Adipocyte (in vitro differentiated cells): Measurements from ENCODE around the gene PRELID1.
"Not testable (repeated sequence)": the region's sequence is repeated elsewhere in the genome, so short reads cannot be mapped to it uniquely, and the experiment has no call there.

ENCODE experiments used
- DNase-seq: peaks from one replicate; pipeline ENCODE4 v3.0.0-alpha.2; 2015; ENCODE audit warnings: low read depth
- H3K27me3 ChIP-seq: replicated peaks from 2 replicates; pipeline ENCODE4 v1.7.0; 2013; ENCODE audit warnings: mild to moderate bottlenecking, low read length, moderate library complexity; ENCODE audit not compliant: control insufficient read depth, insufficient read depth
- H3K36me3 ChIP-seq: 2 replicates; pipeline ENCODE4 v1.7.0; 2013; ENCODE audit warnings: low read length, mild to moderate bottlenecking, moderate library complexity; ENCODE audit not compliant: control insufficient read depth, insufficient read depth, severe bottlenecking
- H3K4me1 ChIP-seq: 2 replicates; pipeline ENCODE4 v1.7.0; 2013; ENCODE audit warnings: mild to moderate bottlenecking, low read length, moderate library complexity; ENCODE audit not compliant: control insufficient read depth, insufficient read depth
- H3K4me3 ChIP-seq: 2 replicates; pipeline ENCODE4 v1.7.0; 2013; ENCODE audit warnings: mild to moderate bottlenecking, low read length, moderate library complexity
- H3K9ac ChIP-seq: 2 replicates; pipeline ENCODE4 v1.7.0; 2013; ENCODE audit warnings: mild to moderate bottlenecking, low read length, moderate library complexity
- H3K9me3 ChIP-seq: 2 replicates; pipeline ENCODE4 v1.7.0; 2013; ENCODE audit warnings: mild to moderate bottlenecking, low read length, moderate library complexity; ENCODE audit not compliant: control insufficient read depth

The PRELID1 gene, protein sequence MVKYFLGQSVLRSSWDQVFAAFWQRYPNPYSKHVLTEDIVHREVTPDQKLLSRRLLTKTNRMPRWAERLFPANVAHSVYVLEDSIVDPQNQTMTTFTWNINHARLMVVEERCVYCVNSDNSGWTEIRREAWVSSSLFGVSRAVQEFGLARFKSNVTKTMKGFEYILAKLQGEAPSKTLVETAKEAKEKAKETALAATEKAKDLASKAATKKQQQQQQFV

DNA sequence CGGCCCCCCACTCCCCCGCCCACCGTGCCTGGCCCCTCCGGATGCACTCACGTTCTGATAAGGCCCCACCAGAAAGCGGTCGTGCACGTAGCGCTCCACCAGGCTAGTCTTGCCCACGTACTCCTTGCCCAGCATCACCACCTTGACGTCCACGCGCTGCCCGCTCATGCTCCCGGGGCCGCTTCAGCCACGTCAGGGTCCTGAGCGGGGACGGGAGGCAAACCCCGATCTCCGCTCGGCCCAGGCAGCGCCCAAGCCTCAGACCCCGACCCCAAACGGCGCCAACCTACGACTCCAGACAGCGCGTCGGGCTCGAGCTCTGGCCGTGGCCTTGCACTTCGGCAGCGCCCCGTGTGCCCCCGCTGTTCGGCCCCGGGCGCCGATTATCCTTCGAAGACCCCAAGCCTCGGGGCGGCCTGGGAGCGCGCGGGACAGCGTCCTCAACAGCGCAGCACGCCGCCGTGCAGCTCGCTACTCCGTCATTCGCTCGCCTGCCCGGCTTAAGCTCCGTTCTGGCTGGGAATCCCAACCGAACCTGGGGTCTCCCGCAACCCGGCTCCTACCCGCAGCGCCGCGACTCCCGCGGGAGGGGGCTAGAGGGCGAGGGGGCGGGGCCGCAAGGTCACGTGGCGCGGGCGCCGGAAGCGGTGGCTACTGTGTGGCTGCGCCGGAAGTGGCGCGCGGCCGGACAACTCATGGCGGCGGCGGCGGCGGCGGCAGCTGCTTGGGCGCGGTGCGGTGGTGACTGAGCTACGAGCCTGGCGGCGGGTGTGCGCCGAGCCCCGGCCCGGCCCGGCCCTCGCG lies at the start of gene PRELID1, which contains the start of gene RAB24:
TSS of gene PRELID1 (plus strand) at position 679 of the 804 bp plus-strand sequence. CDS start 187 bp downstream, outside the sequence.
TSS of gene RAB24 (minus strand) at position 599 of the 804 bp plus-strand sequence. CDS start at position 168, 431 bp downstream.
- Histone ChIP-seq H3K9ac (peak within 1 kb of the TSS; percentile 97), H3K36me3 (peaks cover 24% of the 10 kb centered on the region), H3K4me3 (peak within 1 kb of the TSS; percentile 99)

DNA sequence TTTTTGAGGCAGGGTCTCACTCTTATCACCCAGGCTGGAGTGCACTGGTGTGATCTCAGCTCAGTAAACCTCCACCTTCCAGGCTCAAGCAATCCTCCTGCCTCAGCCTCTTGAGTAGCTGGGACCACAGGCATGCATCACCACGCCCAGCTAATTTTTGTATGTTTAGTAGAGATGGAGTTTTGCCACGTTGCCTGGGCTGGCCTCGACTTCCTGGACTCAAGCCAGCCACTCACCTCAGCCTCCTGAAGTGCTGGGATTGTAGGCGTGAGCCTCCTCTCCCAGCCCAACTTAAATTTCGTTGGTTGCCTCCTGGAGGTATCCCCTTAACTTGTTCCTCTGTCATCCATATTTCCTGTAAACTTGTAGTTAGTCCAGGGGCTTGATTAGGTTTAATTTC lies 47.3 kb upstream of the PRELID1 start:
- Histone ChIP-seq H3K36me3 (peaks cover 68% of the 10 kb centered on the region), H3K9ac (no peak overlapping the region), H3K4me1 (no peaks in the 10 kb centered on the region), H3K27me3 (no peaks in the 10 kb centered on the region), H3K9me3 (no peaks in the 10 kb centered on the region), H3K4me3 (no peak overlapping the region)
- DNase-seq = no peak

More for the DNA sequence above, at the start of gene PRELID1, which contains the start of gene RAB24:
- H3K27me3 ChIP-seq = no peaks in the 10 kb centered on the region
- H3K9me3 ChIP-seq = no peaks in the 10 kb centered on the region
- DNase-seq = peak; percentile 97
- peaks cover 55% of the 10 kb centered on the region for H3K4me1 ChIP-seq

DNA sequence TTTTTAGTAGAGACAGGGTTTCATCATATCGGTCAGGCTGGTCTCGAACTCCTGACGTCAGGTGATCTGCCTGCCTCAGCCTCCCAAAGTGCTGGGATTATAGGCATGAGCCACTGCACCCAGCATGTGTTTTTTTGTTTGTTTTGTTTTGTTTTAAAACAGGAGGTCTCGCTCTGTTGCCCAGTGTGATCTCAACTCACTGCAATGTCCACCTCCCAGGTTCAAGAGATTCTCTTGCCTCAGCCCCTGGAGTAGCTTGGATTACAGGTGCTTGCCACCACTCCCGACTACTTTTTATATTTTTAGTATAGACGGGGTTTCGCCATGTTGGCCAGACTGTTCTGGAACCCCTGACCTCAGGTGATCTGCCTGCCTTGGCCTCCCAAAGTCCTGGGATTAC lies 44.9 kb upstream of the PRELID1 start:
- not testable (repeated sequence) for DNase-seq, H3K9me3 ChIP-seq, H3K4me3 ChIP-seq, H3K9ac ChIP-seq, H3K27me3 ChIP-seq, H3K4me1 ChIP-seq
- H3K36me3 ChIP-seq = peaks cover 71% of the 10 kb centered on the region

DNA sequence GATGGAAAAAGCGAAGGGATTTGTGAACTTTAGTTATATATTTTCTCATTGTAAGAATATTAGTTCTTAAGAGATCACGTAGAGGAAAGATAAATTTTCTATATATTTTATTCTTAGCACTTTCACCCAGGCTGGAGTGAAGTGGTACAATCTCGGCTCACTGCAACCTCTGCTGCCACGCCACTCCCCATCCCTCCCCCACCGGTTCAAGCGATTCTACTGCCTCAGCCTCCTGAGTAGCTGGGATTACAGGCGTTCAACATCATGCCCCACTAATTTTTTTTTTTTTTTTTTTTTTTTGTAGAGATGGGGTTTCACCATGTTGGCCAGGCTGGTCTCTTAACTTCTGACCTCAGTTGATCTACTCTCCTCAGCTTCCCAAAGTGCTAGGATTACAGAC lies 42.6 kb upstream of the PRELID1 start:
- no peak for DNase-seq
- Histone ChIP-seq H3K4me1 (no peaks in the 10 kb centered on the region), H3K4me3 (no peak overlapping the region), H3K36me3 (peaks cover 65% of the 10 kb centered on the region), H3K27me3 (no peaks in the 10 kb centered on the region), H3K9ac (no peak overlapping the region), H3K9me3 (no peaks in the 10 kb centered on the region)

DNA sequence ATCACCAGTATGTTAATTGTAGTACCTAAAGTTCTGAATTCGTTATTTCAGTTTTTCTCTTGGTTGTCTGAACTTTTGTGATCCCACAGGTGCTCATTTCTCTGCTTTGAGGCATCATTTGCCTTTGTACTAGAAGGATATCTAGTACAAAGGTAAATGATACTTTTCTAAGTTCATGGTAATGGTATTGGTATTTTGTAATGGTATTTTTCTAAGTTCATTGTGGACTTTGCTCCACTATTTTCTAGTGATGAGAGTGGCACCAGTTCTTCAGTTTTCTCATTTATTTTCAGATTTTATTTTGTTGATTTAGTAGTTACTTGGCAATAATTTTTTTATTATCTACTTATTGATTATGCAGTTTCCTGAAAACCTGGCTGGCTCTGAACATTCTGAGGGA lies 42.1 kb upstream of the PRELID1 start:
- no peaks in the 10 kb centered on the region for H3K27me3 ChIP-seq
- no peak for DNase-seq
- H3K4me3 ChIP-seq = no peak overlapping the region
- H3K4me1 ChIP-seq = no peaks in the 10 kb centered on the region
- no peak overlapping the region for H3K9ac ChIP-seq
- peaks cover 66% of the 10 kb centered on the region for H3K36me3 ChIP-seq
- H3K9me3 ChIP-seq = no peaks in the 10 kb centered on the region

DNA sequence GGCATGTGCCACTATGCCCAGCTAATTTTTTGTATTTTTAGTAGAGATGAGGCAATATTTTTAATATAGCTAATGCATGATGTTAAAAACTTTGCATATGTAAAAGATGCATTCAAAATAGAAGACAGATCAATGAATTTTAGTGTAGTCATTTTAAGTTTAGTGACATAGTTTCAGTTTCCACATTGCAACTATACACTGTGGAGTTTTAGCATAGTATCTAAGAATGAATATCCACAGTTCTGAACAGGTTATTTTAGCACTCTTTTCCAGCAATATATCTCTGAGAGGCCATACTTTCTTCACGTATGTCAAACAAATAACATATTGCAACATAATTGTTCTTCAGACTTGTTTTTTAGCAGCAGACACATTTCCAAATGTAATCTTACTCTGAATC lies 39.4 kb upstream of the PRELID1 start:
- H3K27me3 ChIP-seq = no peaks in the 10 kb centered on the region
- no peak for DNase-seq
- H3K9ac ChIP-seq = no peak overlapping the region
- peaks cover 13% of the 10 kb centered on the region for H3K4me1 ChIP-seq
- H3K4me3 ChIP-seq = no peak overlapping the region
- no peaks in the 10 kb centered on the region for H3K9me3 ChIP-seq
- peaks cover 58% of the 10 kb centered on the region for H3K36me3 ChIP-seq

DNA sequence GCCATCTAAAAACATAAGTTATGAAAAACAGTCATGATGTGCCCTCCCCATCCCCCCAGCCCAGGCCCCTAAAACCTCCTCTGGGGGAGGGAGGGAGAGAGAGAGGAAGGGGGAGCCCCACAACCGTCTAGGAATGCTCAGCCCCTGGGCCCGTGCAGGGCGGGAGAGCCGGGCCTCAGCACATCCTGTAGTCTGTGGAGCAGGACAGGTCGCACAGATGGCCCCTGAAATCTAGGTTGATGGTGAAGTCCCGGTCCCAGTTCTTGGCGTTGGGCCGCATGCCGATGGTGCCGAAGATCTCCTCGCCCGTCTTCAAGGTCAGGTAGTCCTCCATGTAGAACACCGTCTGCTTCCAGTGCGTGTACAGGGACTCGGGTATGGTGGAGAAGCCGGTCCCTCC lies 38.2 kb upstream of the PRELID1 start:
- H3K36me3 ChIP-seq = peaks cover 60% of the 10 kb centered on the region
- no peak overlapping the region for H3K9ac ChIP-seq
- H3K4me3 ChIP-seq = no peak overlapping the region
- H3K27me3 ChIP-seq = no peaks in the 10 kb centered on the region
- DNase-seq = no peak
- peaks cover 21% of the 10 kb centered on the region for H3K4me1 ChIP-seq
- no peaks in the 10 kb centered on the region for H3K9me3 ChIP-seq

DNA sequence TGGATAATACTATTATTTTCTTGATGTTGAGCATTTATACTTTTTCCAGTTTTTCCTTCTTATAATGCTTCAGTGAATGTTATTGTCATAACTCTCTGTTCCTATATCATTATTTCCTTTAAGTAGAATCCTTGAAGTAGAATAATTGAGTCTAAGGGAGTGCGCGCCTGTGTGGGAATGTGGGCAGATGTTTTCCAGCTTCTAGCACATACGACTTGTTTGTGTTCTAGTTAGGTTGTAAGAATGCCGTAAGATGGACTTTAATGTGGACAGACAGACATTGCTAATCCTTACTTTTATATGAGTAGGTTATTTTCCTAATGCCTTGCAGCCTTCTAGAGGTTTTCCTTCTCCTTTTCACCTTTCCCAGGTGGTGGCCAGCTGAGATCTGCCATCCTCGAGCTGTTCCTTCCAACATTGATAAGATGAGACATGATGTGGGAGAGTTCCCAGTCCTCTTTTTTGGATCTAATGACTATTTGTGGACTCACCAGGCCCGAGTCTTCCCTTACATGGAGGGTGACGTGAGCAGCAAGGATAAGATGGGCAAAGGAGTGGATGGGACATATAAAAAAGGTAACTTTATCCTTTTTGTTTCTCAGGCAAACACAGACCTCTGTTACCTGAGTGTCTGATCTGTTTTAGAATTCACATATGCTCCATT lies 34.2 kb upstream of the PRELID1 start:
- no peaks in the 10 kb centered on the region for H3K9me3 ChIP-seq
- no peaks in the 10 kb centered on the region for H3K27me3 ChIP-seq
- no peak overlapping the region for H3K9ac ChIP-seq
- peaks cover 58% of the 10 kb centered on the region for H3K36me3 ChIP-seq
- no peak for DNase-seq
- H3K4me3 ChIP-seq = no peak overlapping the region
- H3K4me1 ChIP-seq = peaks cover 24% of the 10 kb centered on the region

DNA sequence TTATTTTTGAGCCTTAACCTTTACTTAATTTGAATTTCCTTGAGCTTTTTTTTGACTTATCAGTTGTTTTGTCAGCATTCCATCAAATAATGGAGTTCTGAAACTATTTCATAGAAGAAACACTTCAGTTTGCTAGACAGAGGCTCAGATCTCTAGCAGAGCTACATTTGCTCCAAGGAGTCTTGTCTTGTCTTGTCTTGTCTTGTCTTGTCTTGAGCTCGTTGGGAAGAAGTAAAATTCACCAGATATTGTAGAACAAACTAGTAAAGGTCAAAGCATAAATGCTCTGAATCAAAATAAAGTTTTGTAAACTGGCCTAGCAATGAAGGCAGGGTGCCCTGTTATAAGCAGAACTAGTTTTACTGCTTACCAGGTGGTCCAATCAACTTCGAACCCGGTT lies 33.6 kb upstream of the PRELID1 start:
- Histone ChIP-seq H3K27me3 (no peaks in the 10 kb centered on the region), H3K4me3 (no peak overlapping the region), H3K36me3 (peaks cover 63% of the 10 kb centered on the region), H3K9ac (no peak overlapping the region), H3K4me1 (peaks cover 24% of the 10 kb centered on the region), H3K9me3 (no peaks in the 10 kb centered on the region)
- no peak for DNase-seq

DNA sequence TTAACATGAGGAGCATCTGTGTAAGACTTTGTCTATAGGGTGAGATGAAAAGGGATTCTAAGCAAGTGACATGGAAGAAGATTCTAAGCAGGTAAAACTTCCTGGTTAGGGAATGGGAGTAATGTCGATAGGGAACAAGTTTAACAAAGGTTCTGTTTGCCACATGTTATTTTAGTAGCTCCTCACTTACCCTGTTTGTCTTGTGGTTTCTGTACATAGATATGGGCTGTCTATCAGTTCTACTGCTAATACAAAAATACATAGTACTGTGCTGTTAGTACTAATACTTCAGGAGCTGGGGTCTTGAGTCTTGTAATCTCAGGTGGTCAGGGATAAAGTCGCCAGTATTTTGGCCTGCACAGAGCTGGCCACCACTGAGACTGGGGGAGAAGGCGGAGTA lies 32.9 kb upstream of the PRELID1 start:
- H3K4me1 ChIP-seq = peaks cover 24% of the 10 kb centered on the region
- H3K4me3 ChIP-seq = no peak overlapping the region
- DNase-seq = no peak
- H3K9ac ChIP-seq = no peak overlapping the region
- H3K27me3 ChIP-seq = no peaks in the 10 kb centered on the region
- no peaks in the 10 kb centered on the region for H3K9me3 ChIP-seq
- H3K36me3 ChIP-seq = peaks cover 65% of the 10 kb centered on the region

DNA sequence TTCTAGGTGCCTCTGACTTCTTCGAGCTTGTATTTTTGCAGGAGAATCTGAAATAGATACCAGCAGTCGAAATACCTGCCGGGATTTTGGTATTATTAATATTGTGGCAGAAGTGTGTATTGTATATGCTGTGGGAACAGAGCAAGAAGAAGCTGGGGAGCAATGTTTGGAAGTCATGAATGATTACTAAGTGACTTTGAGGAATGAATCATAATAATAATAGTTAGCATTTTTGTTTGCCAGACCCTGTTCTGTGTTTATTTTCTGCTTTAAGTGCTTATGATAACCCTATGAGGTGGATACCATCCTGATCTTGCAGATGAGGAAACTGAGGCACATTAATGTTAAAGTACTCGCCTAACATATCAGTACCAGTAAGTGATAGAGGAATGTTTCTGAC lies 32.5 kb upstream of the PRELID1 start:
- Histone ChIP-seq H3K36me3 (peaks cover 65% of the 10 kb centered on the region), H3K4me3 (no peak overlapping the region), H3K4me1 (peaks cover 24% of the 10 kb centered on the region), H3K27me3 (no peaks in the 10 kb centered on the region), H3K9ac (no peak overlapping the region), H3K9me3 (no peaks in the 10 kb centered on the region)
- DNase-seq = peak; percentile 3
